K562 (cell line): ENCODE results near the gene CDCP1. TPM values are rescaled to one million over a fixed set of nuclear protein-coding genes. Genes with fewer than 3 reads are reported as not detected.
A peak's percentile ranks its signal among the peaks of the same experiment; 100 is the strongest.

ENCODE experiments used
- COPS2 ChIP-seq: fragments of 450-650 bp; conservative IDR thresholded peaks from 2 replicates; pipeline ENCODE4 v1.6.1; 2016; ENCODE audit warnings: mild to moderate bottlenecking, moderate library complexity
- CSDE1 ChIP-seq, 2 experiments: fragments of 450-650 bp; IDR thresholded peaks; 2 replicates each; pipeline ENCODE4 v1.6.1; 2016; ENCODE audit warnings: mild to moderate bottlenecking in 1 of 2
- HMG20A ChIP-seq: fragments of 450-650 bp; formaldehyde crosslinking; conservative IDR thresholded peaks from 2 replicates; pipeline ENCODE4 v1.4.0; 2020; ENCODE audit warnings: mild to moderate bottlenecking, mixed read lengths
- IRF2 ChIP-seq: sonication (generic); formaldehyde crosslinking; IDR thresholded peaks from 2 replicates; pipeline ENCODE4 v1.8.1; 2022; ENCODE audit warnings: mild to moderate bottlenecking, missing genetic modification reagents
- JUND ChIP-seq, 2 experiments: IDR thresholded peaks; 2 replicates in 1 of 2; 3 replicates in 1 of 2; pipeline ENCODE4 v1.6.1; 2011; ENCODE audit warnings: borderline replicate concordance in 2 of 2, low read depth in 2 of 2, low read length in 2 of 2, improper control_type of control experiment in 1 of 2, missing biosample characterization in 1 of 2, missing genetic modification characterization in 1 of 2, missing genetic modification reagents in 1 of 2
- LEF1 ChIP-seq: fragments of 450-650 bp; IDR thresholded peaks from 2 replicates; pipeline ENCODE4 v1.6.1; 2016; ENCODE audit warnings: mild to moderate bottlenecking
- PYGO2 ChIP-seq: fragments of 450-650 bp; IDR thresholded peaks from 2 replicates; pipeline ENCODE4 v1.6.1; 2016; ENCODE audit warnings: mild to moderate bottlenecking, missing genetic modification characterization, moderate library complexity, missing compliant biosample characterization
- RCOR1 ChIP-seq, 2 experiments: IDR thresholded peaks; 2 replicates each; pipeline ENCODE4 v1.6.1; 2012; ENCODE audit warnings: low read depth in 2 of 2, low read length in 2 of 2, borderline replicate concordance in 1 of 2, improper control_type of control experiment in 1 of 2
- SUPT5H ChIP-seq: fragments of 450-650 bp; IDR thresholded peaks from 2 replicates; pipeline ENCODE4 v1.6.1; 2016
- ZNF311 ChIP-seq: fragments of 250-450 bp; sonication (Bioruptor Pico); IDR thresholded peaks from 2 replicates; pipeline ENCODE4 v1.4.0; 2020; ENCODE audit warnings: mild to moderate bottlenecking, moderate library complexity
- polyA plus RNA-seq, 8 experiments: library from polyadenylated mRNA; depleted of rRNA in 4 of 8; stranded (reverse) in 5 of 8; unstranded in 3 of 8; fragments of >200 nt; fragmentation: Nextera tagmentation in 2 of 8; fragmentation: Illumina TruSeq in 1 of 8; extraction: Ambion mirVana in 2 of 8; extraction: Trizol in 1 of 8; gene quantifications; 2 replicates each; pipeline versions ENCODE4 v1.2.1 to v1.2.3, GENCODE V29; 2011 to 2014; ENCODE audit warnings: inconsistent platforms in 1 of 8, missing spikeins in 1 of 8
- total RNA-seq, 7 experiments: library from RNA; depleted of rRNA in 6 of 7; stranded (reverse); fragments of >200 nt in 6 of 7; fragmentation: Illumina TruSeq in 2 of 7; extraction: Trizol in 2 of 7; gene quantifications; 2 replicates each; pipeline versions ENCODE4 v1.2.1 to v1.2.3, GENCODE V29; 2011 to 2021; ENCODE audit warnings: low replicate concordance in 1 of 7
- TF ChIP-seq, protein P1 (sequence below): fragments of 450-650 bp; formaldehyde crosslinking; IDR thresholded peaks from 2 replicates; pipeline ENCODE4 v1.4.0; 2020; ENCODE audit warnings: mild to moderate bottlenecking, moderate library complexity
- TF ChIP-seq, protein P2 (sequence below), 2 experiments: fragments of 450-650 bp; IDR thresholded peaks; 2 replicates each; pipeline ENCODE4 v1.6.1; 2016; ENCODE audit warnings: mild to moderate bottlenecking in 2 of 2, borderline replicate concordance in 1 of 2, low read depth in 1 of 2, moderate library complexity in 1 of 2
- TF ChIP-seq, protein P3 (sequence below): fragments of 250-450 bp; sonication (Bioruptor Pico); IDR thresholded peaks from 2 replicates; pipeline ENCODE4 v1.8.0; 2021; ENCODE audit warnings: moderate library complexity, mild to moderate bottlenecking, inconsistent platforms

CDCP1 gene
- total and polyA plus RNA-seq, 9 of the 15 experiments (the other 6 are each of a cell fraction or from before 2014, with no cell fraction given): 3.9 to 16.4 (median 5.2) TPM

DNA sequence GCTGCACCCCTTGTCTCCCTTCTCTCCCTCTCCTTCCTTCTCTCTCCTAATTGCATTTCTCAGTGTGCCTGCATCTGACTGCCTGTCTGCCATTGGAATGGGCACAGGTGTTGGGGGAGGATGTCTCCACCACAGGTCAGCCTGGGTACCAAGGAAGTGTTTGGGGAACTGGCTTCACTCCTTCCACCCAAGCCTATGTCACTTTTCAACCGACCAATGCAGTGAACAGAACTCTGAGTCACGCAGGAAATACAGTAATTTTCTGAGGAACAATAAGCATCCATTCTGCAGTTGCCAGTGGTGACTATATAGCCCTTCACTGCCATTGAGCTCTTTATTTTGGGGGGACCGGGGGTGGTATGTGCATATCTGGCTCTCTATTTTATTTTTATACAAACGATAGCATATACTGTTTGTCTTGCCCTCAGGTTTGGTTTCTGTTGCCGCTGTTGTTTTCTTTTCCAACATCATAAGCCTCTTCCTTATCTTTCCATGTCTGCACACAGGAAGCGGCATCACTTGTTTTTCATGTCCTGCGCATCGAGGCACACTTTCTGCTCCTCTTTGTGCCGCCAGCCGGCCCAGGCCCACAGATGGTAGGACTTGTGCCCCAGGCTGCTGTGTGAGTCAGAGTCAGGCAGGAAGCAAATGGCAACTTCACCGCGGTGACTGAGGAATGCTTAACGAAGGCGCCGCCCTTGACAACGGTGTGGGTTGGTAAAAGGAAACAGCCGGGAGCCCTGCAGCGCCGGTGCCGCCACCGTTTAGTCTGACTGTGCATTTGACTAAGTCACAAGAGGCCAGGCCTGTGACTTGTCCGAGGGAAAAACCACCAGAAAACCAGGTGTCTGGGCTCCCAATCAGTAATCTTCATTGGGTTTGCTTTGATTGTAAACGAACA, 21.1 kb upstream of the CDCP1 start (continued):
- TF ChIP-seq, protein P1, sequence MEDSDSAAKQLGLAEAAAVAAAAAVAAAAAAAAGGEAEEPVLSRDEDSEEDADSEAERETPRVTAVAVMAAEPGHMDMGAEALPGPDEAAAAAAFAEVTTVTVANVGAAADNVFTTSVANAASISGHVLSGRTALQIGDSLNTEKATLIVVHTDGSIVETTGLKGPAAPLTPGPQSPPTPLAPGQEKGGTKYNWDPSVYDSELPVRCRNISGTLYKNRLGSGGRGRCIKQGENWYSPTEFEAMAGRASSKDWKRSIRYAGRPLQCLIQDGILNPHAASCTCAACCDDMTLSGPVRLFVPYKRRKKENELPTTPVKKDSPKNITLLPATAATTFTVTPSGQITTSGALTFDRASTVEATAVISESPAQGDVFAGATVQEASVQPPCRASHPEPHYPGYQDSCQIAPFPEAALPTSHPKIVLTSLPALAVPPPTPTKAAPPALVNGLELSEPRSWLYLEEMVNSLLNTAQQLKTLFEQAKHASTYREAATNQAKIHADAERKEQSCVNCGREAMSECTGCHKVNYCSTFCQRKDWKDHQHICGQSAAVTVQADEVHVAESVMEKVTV (CRISPR knock-in tag): no peak; the same call in 1 of the 2 replicates
- no peak for TF ChIP-seq IRF2 (CRISPR knock-in tag)
- TF ChIP-seq JUND (IDR thresholded peaks at IDR 0.05; ENCODE audit: borderline replicate concordance, low read depth, low read length): peak; percentile 90
- TF ChIP-seq JUND (tag; IDR thresholded peaks at IDR 0.05; ENCODE audit: borderline replicate concordance, low read depth, low read length): peak; percentile 82; the same call in 1 of the 3 replicates
- TF ChIP-seq COPS2: no peak
- 0 out of 4 replicates have a peak, but pooled peaks of 1 of the 2 experiments have one; percentile 37 for TF ChIP-seq CSDE1 (IDR thresholded peaks at IDR 0.05)
- 0 out of 2 replicates have a peak, but pooled peaks have one; percentile 18 for TF ChIP-seq LEF1
- TF ChIP-seq, protein P2, sequence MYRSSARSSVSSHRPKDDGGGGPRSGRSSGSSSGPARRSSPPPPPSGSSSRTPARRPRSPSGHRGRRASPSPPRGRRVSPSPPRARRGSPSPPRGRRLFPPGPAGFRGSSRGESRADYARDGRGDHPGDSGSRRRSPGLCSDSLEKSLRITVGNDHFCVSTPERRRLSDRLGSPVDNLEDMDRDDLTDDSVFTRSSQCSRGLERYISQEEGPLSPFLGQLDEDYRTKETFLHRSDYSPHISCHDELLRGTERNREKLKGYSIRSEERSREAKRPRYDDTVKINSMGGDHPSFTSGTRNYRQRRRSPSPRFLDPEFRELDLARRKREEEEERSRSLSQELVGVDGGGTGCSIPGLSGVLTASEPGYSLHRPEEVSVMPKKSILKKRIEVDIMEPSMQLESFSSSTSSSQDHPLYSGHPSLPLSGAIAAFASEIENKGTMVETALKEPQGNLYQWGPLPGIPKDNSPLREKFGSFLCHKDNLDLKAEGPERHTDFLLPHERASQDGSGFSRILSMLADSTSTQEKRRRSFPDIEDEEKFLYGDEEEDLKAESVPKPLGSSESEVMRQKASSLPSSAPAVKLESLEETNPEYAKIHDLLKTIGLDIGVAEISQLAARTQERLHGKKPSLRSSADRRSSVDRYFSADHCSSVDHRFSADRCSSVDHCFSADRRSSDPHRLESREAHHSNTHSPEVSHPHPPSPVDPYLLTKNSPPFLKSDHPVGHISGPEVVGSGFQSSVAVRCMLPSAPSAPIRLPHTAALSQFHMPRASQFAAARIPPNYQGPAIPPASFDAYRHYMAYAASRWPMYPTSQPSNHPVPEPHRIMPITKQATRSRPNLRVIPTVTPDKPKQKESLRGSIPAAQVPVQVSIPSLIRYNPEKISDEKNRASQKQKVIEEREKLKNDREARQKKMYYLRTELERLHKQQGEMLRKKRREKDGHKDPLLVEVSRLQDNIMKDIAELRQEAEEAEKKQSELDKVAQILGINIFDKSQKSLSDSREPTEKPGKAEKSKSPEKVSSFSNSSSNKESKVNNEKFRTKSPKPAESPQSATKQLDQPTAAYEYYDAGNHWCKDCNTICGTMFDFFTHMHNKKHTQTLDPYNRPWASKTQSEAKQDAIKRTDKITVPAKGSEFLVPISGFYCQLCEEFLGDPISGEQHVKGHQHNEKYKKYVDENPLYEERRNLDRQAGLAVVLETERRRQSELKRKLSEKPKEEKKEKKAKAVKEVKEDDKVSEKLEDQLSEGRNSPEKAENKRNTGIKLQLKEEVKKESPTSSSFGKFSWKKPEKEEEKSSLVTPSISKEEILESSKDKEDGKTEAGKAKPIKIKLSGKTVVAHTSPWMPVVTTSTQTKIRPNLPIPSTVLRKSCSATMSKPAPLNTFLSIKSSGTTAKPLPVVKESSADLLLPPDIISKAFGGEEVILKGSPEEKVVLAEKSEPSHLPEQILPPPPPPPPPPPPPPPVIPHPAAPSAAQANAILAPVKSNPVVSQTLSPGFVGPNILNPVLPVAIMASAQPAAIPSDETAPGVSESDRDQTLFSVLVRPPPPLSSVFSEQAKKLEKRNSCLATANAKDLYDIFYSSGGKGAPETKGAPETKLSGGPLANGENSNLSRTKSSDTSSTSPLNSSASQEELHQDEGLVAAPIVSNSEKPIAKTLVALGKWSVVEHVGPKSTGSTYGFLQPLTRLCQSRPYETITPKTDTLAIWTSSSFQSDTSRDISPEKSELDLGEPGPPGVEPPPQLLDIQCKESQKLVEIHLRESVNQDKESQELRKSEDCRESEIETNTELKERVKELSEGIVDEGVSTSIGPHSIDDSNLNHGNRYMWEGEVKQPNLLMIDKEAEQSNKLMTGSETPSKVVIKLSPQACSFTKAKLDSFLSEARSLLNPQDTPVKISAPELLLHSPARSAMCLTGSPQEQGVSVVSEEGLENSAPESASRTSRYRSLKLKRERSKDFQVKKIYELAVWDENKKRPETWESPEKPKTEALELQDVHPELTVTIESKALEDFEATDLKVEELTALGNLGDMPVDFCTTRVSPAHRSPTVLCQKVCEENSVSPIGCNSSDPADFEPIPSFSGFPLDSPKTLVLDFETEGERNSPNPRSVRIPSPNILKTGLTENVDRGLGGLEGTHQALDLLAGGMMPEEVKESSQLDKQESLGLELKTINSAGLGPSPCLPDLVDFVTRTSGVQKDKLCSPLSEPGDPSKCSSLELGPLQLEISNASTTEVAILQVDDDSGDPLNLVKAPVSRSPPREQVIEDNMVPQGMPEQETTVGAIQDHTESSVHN (IDR thresholded peaks at IDR 0.05; ENCODE audit: borderline replicate concordance in 1 of 2, low read depth in 1 of 2): peak in 1 of 2 experiments; percentile 36; a peak in 1 of 4 replicates
- TF ChIP-seq HMG20A (CRISPR knock-in tag): no peak
- TF ChIP-seq PYGO2 (tag): 0 out of 2 replicates have a peak, but pooled peaks have one; percentile 41
- TF ChIP-seq ZNF311 (CRISPR knock-in tag): peak; percentile 81
- TF ChIP-seq RCOR1 (IDR thresholded peaks at IDR 0.05; ENCODE audit: borderline replicate concordance in 1 of 2, low read depth in 2 of 2, low read length in 2 of 2): peak; percentile 50 to 64; a peak in 2 of 4 replicates
- TF ChIP-seq, protein P3, sequence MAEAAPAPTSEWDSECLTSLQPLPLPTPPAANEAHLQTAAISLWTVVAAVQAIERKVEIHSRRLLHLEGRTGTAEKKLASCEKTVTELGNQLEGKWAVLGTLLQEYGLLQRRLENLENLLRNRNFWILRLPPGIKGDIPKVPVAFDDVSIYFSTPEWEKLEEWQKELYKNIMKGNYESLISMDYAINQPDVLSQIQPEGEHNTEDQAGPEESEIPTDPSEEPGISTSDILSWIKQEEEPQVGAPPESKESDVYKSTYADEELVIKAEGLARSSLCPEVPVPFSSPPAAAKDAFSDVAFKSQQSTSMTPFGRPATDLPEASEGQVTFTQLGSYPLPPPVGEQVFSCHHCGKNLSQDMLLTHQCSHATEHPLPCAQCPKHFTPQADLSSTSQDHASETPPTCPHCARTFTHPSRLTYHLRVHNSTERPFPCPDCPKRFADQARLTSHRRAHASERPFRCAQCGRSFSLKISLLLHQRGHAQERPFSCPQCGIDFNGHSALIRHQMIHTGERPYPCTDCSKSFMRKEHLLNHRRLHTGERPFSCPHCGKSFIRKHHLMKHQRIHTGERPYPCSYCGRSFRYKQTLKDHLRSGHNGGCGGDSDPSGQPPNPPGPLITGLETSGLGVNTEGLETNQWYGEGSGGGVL: no peak
- peak; percentile 55 for TF ChIP-seq SUPT5H
